Stomach (tissue), 9 donors: Measurements from ENCODE around the gene KHSRP. TPM values are rescaled to one million over a fixed set of nuclear protein-coding genes. Genes with fewer than 3 reads are reported as not detected.

Experiments
- DNase-seq, 2 donors: peaks; one replicate each; pipeline versions ENCODE4 v3.0.0 to v3.0.0-alpha.2; 2013 to 2019
- H3K27ac ChIP-seq, 5 donors: fragments of 200-600 bp in 4 of 5; sonication (generic) in 4 of 5; one replicate each; pipeline ENCODE4 v1.5.1; 2013 to 2019; ENCODE audit warnings: mild to moderate bottlenecking in 1 of 5, moderate library complexity in 1 of 5
- H3K27me3 ChIP-seq, 3 donors: fragments of 200-600 bp; sonication (generic); one replicate each; pipeline ENCODE4 v1.5.1; 2017 to 2019; ENCODE audit warnings: mixed run types in 1 of 3
- H3K36me3 ChIP-seq, 4 donors: fragments of 200-600 bp; sonication (generic); 1 replicate in 3 of 4; 2 replicates in 1 of 4; pipeline ENCODE4 v1.5.1; 2016 to 2019
- H3K4me1 ChIP-seq, 4 donors: fragments of 200-600 bp; sonication (generic); one replicate each; pipeline ENCODE4 v1.5.1; 2016 to 2019
- H3K4me3 ChIP-seq, 4 donors: fragments of 200-600 bp; sonication (generic) in 3 of 4; one replicate each; pipeline ENCODE4 v1.5.1; 2016 to 2019; ENCODE audit warnings: mild to moderate bottlenecking in 1 of 4
- H3K9me3 ChIP-seq, 4 donors: fragments of 200-600 bp; sonication (generic); one replicate each; pipeline ENCODE4 v1.5.1; 2016 to 2019
- CTCF ChIP-seq, 7 experiments: fragments of 450-650 bp in 4 of 7; fragments of 200-600 bp in 3 of 7; sonication (generic) in 3 of 7; IDR thresholded peaks; one replicate each; pipeline ENCODE4 v1.5.1; 2016 to 2019; ENCODE audit warnings: antibody characterized with exemption in 7 of 7, control low read depth in 2 of 7, mild to moderate bottlenecking in 1 of 7
- EP300 ChIP-seq: sonication (generic); formaldehyde crosslinking; IDR thresholded peaks from one replicate; pipeline ENCODE4 v1.6.1; 2017; ENCODE audit warnings: antibody characterized with exemption
- POLR2A ChIP-seq, 4 donors: fragments of 450-650 bp; IDR thresholded peaks; one replicate each; pipeline ENCODE4 v1.6.1; 2016; ENCODE audit warnings: antibody characterized with exemption in 4 of 4, control low read depth in 2 of 4, mild to moderate bottlenecking in 1 of 4, moderate library complexity in 1 of 4
- POLR2AphosphoS5 ChIP-seq, 3 donors: sonication (generic); formaldehyde crosslinking; IDR thresholded peaks; one replicate each; pipeline ENCODE4 v1.6.1; 2016; ENCODE audit warnings: antibody characterized with exemption in 3 of 3
- WGBS, 5 donors: extraction: QIAGEN DNeasy Blood & Tissue Kit in 3 of 5; methylation state at CpG; one replicate each; pipeline versions ENCODE4 v1.1.5 to v1.1.7; 2013 to 2018; 5-methylcytosine and 5-hydroxymethylcytosine counted together
- intact Hi-C: fragments of 100-400 bp; cut with DNase I; formaldehyde crosslinking; loops from one replicate; pipeline ENCODE4 v1.15.1; 2023; ENCODE audit warnings: low total_unique reads
- polyA plus RNA-seq, 3 donors: library from polyadenylated mRNA; stranded (reverse); fragments of 200-250 nt; gene quantifications; one replicate each; pipeline ENCODE4 v1.2.3, GENCODE V29; 2013
- total RNA-seq, 5 donors: library from RNA; depleted of rRNA; stranded (reverse); fragments of >200 nt; gene quantifications; one replicate each; pipeline versions ENCODE4 v1.1.0 to v1.2.3, GENCODE V29; 2014 to 2016
- donor health status: healthy with polysubstance abuse.
- donor health status: Bipolar disorder and iron deficiency.
- donor health status: healthy.

Gene KHSRP
- total and polyA plus RNA-seq, 8 donors: 49.1 to 130 (median 111) TPM

DNA sequence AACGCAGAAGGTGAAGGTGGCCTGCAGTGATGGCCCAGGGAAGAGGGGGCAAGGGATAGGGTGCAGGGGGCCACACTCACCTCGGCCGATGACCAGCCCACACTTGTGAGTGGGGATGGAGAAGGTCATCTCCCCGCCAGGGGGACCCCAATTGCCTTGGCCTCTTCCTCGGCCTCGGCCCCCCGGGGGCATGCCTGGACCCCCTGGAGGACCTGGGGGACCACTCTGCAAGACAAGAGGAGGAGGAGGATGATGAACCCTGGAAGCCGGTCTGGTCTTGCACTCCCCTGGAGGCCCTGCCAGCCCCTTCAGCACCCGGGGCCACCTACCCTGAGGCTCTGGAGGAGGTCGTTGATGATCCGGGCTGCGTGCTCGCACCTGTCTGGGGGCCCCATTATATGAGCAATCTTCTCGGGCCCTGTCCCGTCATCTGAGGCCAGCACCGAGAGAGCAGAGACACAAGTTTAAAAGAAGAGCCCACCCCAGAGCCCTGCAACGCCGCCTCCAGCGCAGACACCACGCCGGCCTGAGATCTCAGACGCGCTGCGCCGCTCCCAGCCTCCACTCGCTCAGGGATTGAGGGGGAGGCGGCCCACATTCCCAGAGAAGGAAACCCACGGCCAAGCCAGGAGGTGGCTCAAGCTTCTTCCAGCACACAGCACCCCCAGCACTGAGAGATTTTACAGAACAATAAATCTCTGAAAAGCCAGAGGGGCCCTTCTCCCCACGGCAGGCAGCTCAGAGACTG is 7.8 kb downstream of the KHSRP start:
- no peaks in the 10 kb centered on the region for H3K9me3 ChIP-seq
- 93 to 96% (median 94%) methylated on average over 18 to 29 of the region's 29 CpGs for WGBS, 5 donors
- TF ChIP-seq CTCF (IDR thresholded peaks at IDR 0.05) (no peak), POLR2AphosphoS5 (IDR thresholded peaks at IDR 0.05) (no peak), EP300 (no peak), POLR2A (IDR thresholded peaks at IDR 0.05) (no peak)
- peaks cover 2 to 51% (median 34%) of the 10 kb centered on the region in 4 donors for H3K4me1 ChIP-seq
- DNase-seq: no peak
- no peak overlapping the region for H3K4me3 ChIP-seq
- intact Hi-C loops: no loop called here
- peak overlapping the region in 1 of 5 donors; percentile 35 for H3K27ac ChIP-seq
- H3K27me3 ChIP-seq: no peaks in the 10 kb centered on the region
- peaks cover 78 to 88% (median 81%) of the 10 kb centered on the region in 4 donors for H3K36me3 ChIP-seq

GRCh38 chr19:6415591-6416190 is 8.9 kb downstream of the KHSRP start:
- Histone ChIP-seq H3K36me3 (peaks cover 68 to 76% (median 70%) of the 10 kb centered on the region in 4 donors), H3K27me3 (no peaks in the 10 kb centered on the region), H3K9me3 (no peaks in the 10 kb centered on the region), H3K4me3 (no peak overlapping the region), H3K27ac (no peak overlapping the region), H3K4me1 (peaks cover 0 to 39% (median 26%) of the 10 kb centered on the region in 4 donors)
- 92 to 96% (median 92%) methylated on average over 22 to 32 of the region's 32 CpGs for WGBS, 5 donors
- TF ChIP-seq POLR2A (IDR thresholded peaks at IDR 0.05) (no peak), EP300 (no peak), POLR2AphosphoS5 (IDR thresholded peaks at IDR 0.05) (no peak), CTCF (IDR thresholded peaks at IDR 0.05) (no peak)
- intact Hi-C loops: no loop called here
- DNase-seq: no peak

- 91 to 93% (median 93%) methylated on average over 40 to 47 of the region's 47 CpGs for WGBS, 5 donors
- TF ChIP-seq POLR2AphosphoS5 (IDR thresholded peaks at IDR 0.05) (no peak), POLR2A (IDR thresholded peaks at IDR 0.05) (no peak)
- H3K4me3 ChIP-seq: no peak overlapping the region
- H3K36me3 ChIP-seq: peaks cover 61 to 69% (median 63%) of the 10 kb centered on the region in 4 donors
- intact Hi-C loops: no loop called here
- no peak for DNase-seq
- H3K27ac ChIP-seq: no peak overlapping the region
- H3K27me3 ChIP-seq: no peaks in the 10 kb centered on the region
- H3K9me3 ChIP-seq: no peaks in the 10 kb centered on the region
- H3K4me1 ChIP-seq: peaks cover 0 to 34% (median 24%) of the 10 kb centered on the region in 4 donors
Measured at GRCh38 chr19:6414793-6415590, 9.6 kb downstream of the KHSRP start.

GRCh38 chr19:6413721-6414643 is 10.6 kb downstream of the KHSRP start:
- Histone ChIP-seq H3K27ac (peak overlapping the region in 2 of 5 donors; percentile 42 to 55), H3K4me1 (peaks cover 0 to 34% (median 24%) of the 10 kb centered on the region in 4 donors), H3K27me3 (no peaks in the 10 kb centered on the region), H3K36me3 (peaks cover 51 to 59% (median 53%) of the 10 kb centered on the region in 4 donors), H3K4me3 (no peak overlapping the region), H3K9me3 (no peaks in the 10 kb centered on the region)
- TF ChIP-seq POLR2A (IDR thresholded peaks at IDR 0.05) (no peak), POLR2AphosphoS5 (IDR thresholded peaks at IDR 0.05) (no peak), CTCF (IDR thresholded peaks at IDR 0.05) (no peak), EP300 (no peak)
- DNase-seq: peak in 1 of 2 donors; percentile 40
- WGBS, 5 donors: 64 to 71% (median 65%) methylated on average over 42 of the region's 42 CpGs
- intact Hi-C loops: no loop called here
